H1 (cell line): Measurements from ENCODE around the gene SELENOO. TPM values are rescaled to one million over a fixed set of nuclear protein-coding genes. Genes with fewer than 3 reads are reported as not detected.

Experiments used
- BCL11A ChIP-seq, 2 experiments: IDR thresholded peaks; one replicate each; pipeline ENCODE4 v1.6.1; 2011; ENCODE audit warnings: low read depth in 2 of 2, low read length in 2 of 2, mild to moderate bottlenecking in 2 of 2
- RBBP5 ChIP-seq: IDR thresholded peaks from 2 replicates; pipeline ENCODE4 v1.7.1; 2012; ENCODE audit warnings: low read depth, mild to moderate bottlenecking, inconsistent platforms, low read length, moderate library complexity, borderline replicate concordance
- SRF ChIP-seq: IDR thresholded peaks from 2 replicates; pipeline ENCODE4 v1.6.1; 2011; ENCODE audit warnings: mild to moderate bottlenecking, low read depth, low read length, moderate library complexity
- polyA plus RNA-seq, 7 experiments: library from polyadenylated mRNA; depleted of rRNA in 3 of 7; stranded (reverse) in 5 of 7; unstranded in 2 of 7; fragments of >200 nt in 5 of 7; fragments of 200-250 nt in 2 of 7; gene quantifications; 1 replicate in 5 of 7; 2 replicates in 1 of 7; 4 replicates in 1 of 7; pipeline versions ENCODE4 v1.2.1 to v1.2.3, GENCODE V29; 2011 to 2013; ENCODE audit warnings: missing spikeins in 2 of 7, mixed read lengths in 2 of 7
- total RNA-seq: library from RNA; stranded (reverse); fragmentation: NEBNext Ultra II Directional; extraction: Animal tissue kit (Norgen Biotek cat#: 25700); gene quantifications from 2 replicates; pipeline ENCODE4 v1.2.1, GENCODE V29; 2021
- TF ChIP-seq, protein P1 (sequence below): IDR thresholded peaks from 2 replicates; pipeline ENCODE4 v1.6.1; 2012; ENCODE audit warnings: inconsistent platforms

SELENOO gene
- total and polyA plus RNA-seq, 2 of the 8 experiments (the other 6 are each of a cell fraction or from before 2014, with no cell fraction given) = 18.6 to 25.1 TPM

DNA sequence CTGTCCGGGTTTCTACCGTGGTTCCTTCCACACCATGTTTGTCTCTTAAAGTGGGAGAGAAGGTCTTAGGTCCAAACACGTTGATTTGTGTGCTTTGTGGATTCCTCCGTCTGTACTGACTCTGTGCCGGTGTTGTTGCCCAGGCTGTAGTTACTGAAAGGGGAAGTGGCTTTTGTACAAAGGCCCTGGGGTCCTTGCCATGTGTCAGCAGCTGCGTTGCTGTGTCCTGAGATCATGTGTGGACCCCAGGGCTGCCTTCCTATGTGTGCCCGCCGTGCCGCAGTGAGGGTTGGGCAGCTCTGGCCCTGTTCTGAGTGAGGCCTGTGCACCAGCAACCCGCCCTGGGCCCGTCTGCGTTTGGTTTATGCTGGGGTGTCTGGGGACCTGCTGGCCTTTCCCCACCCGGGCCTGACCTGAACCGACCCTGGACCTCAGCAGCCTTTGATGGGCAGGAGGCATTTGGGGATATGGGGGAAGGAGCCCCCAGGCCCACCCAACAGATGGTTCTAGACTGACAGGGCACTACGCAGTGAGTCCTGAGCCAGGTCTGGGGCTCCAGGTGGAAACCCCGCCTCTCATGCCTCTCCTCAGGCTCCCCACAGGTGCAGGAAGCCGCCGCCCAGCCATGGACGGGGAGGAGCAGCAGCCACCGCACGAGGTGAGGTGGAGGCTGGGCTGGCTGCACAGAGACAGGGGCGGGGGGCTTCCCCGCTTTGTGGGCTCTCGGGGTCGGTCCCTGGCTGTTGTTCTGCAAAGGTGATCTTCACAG is 8.2 kb upstream of the SELENOO start (continued):
- TF ChIP-seq, protein P1, sequence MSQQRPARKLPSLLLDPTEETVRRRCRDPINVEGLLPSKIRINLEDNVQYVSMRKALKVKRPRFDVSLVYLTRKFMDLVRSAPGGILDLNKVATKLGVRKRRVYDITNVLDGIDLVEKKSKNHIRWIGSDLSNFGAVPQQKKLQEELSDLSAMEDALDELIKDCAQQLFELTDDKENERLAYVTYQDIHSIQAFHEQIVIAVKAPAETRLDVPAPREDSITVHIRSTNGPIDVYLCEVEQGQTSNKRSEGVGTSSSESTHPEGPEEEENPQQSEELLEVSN = no peak
- TF ChIP-seq BCL11A (IDR thresholded peaks at IDR 0.05; ENCODE audit: low read depth in 2 of 2, low read length in 2 of 2) (no peak), SRF (no peak), RBBP5 (no peak)
